GM21576 (cell line): ENCODE results near the gene GRIK3.

ENCODE experiments used
- ATAC-seq: cut with Tn5 transposase; IDR thresholded peaks from one replicate; pipeline ENCODE4 v1.9.1; 2021; ENCODE audit warnings: mild to moderate bottlenecking, moderate library complexity; ENCODE audit not compliant: unreplicated experiment

GRIK3 gene

GRCh38 chr1:36982709-36983108, 51.6 kb downstream of the GRIK3 start:
- ATAC-seq, result no peak

GRCh38 chr1:36981771-36982622, 52.3 kb downstream of the GRIK3 start:
- ATAC-seq, result no peak

- ATAC-seq, result no peak
Observed at GRCh38 chr1:36981126-36981525, 53.2 kb downstream of the GRIK3 start.

- ATAC-seq, result no peak
Observed at GRCh38 chr1:36977731-36978406, 56.4 kb downstream of the GRIK3 start.

GRCh38 chr1:36975642-36976041, 58.7 kb downstream of the GRIK3 start:
- ATAC-seq, result no peak

- ATAC-seq, result no peak
Observed at GRCh38 chr1:36973056-36973455, 61.3 kb downstream of the GRIK3 start.

- no peak for ATAC-seq
Observed at GRCh38 chr1:36971852-36972618, 62.3 kb downstream of the GRIK3 start.

- ATAC-seq, result no peak
Observed at GRCh38 chr1:36968730-36969129, 65.6 kb downstream of the GRIK3 start.

- ATAC-seq, result no peak
Observed at GRCh38 chr1:36966242-36966641, 68.1 kb downstream of the GRIK3 start.

GRCh38 chr1:36965275-36966159, 68.8 kb downstream of the GRIK3 start:
- ATAC-seq, result no peak

DNA sequence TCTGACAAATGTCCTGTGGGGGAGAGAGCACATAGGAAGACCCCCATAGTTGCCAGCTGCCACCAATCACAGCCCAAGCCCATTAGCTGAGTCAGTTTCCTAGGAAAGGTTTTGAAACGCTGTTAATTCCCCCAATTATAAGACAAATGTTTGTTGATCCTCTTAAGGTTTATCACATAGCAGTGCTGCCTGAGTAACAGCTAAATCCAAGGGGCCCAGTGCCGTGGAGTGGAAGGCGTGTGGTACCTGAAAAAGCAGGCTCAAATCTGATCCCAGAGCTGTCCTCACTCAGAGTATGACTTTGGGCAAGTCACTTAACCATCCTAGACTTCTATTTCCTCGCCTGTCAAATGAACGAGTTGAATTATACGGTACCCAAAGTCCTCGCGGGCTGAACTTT, 69.5 kb downstream of the GRIK3 start:
- no peak for ATAC-seq

DNA sequence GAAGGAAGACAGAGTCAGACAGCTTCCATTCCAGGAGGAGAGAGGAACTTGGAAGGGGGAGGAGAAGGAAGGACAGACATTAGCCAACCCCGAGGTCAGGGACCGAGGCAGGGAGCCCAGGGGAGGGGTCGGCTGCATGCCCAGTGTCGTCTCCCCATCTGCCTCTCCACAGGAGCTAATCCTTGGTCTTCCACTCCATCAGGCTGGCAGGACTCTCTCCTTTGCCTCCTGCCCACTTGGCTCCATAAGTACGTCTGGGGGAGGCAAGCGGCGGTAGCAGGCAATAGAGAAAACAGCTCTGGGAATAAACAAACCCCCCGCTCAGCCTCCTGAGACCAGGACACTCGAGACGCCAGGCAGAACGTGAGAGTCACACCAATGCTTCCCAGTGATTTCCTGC, 71.3 kb downstream of the GRIK3 start:
- ATAC-seq, result no peak

GRCh38 chr1:36961062-36961615, 73.2 kb downstream of the GRIK3 start:
- ATAC-seq, result no peak

DNA sequence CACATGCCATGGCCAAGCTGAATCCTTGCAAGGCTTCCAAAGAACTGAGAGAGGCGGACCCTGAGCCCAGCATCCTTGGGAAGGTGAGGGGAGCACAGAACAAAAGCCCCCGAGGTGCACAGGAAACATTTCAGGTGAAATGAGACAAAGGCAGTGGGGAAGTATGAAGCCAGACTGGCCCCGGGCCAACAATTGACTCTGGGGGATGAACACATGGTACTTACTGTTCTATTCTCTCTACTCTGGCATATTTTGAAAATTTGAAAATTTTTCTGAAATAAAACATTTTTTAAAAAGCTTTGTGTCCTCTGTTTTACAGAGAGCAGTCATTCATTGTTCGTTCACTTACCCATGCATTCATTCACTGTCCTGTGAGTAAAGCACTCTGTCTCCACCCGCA, 77.7 kb downstream of the GRIK3 start:
- ATAC-seq, result no peak

GRCh38 chr1:36955016-36955415, 79.3 kb downstream of the GRIK3 start:
- no peak for ATAC-seq

- ATAC-seq, result no peak
Observed at GRCh38 chr1:36953061-36953460, 81.3 kb downstream of the GRIK3 start.

DNA sequence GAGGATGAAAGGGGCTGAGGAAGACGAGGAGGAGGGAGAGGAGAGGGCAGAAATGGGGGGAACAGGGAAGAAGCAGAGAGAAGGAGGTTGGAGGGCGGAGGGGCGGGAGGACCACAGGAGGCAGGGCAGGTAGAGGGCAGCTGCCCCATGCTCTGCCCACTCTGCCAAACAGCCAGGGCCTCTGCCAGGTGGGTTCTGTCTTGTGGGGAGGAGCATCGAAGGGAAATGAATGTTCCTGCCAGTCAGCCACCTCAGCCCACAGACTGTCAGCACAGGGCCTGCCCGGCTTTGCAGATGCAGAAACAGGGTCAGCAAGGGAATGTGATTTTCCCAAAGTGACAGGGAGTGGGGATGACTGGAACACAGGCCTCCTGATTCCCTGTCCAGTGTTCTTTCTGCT, 82.6 kb downstream of the GRIK3 start:
- no peak for ATAC-seq

DNA sequence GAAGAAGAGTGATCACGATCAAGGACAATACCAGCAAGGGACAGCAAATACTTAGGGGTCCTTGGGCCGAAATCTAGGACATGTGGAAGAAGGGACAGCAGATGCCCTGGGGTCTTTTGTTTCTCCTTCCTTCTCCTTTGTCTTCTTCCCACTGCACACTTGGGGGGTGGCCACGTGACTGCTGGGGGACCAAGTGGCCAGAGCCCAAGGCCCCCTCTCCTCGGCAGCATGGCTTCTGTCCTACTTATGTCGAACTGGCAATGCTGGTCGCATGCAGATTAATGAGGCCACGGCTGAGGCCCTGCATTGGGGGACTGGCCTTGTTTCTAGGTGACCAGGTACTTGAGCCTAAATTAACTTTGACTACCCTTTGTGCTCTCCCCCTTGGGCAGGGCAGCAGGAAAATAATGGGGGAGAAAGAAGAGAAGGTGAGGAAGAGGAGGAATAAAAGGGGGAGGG, 83.0 kb downstream of the GRIK3 start:
- ATAC-seq, result no peak

DNA sequence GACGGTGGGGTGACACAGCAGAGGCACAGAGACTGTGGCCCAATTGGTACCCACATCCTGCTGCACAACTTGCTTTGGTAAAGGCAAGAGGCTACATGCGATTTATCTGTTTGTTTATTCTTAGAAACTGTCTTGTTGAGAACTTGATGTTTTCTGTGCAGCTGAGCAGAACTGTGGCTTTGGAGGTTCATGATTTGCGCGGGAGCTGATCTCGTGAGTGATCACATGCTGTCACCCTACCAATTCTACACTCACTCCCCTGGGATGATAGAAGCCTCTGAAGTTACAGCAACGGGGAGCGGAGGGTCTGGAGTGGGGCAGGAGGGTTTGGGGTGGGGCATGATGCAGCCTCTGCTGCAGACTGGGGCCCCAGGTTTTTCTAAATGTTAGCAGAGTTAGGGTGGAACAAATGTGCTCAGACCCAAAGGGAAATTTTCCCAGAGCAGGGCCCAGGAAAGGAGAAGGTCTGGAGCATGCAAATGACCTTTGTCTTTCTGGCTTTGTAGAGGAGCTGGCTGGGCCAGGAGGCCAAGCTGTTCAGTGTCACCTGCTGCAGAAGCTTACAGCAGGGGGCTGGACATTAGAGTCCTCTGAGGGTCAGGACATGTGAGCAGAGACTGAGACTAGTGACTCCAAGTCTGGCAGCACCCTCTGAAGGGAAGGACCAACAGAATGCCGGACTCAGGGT, 83.6 kb downstream of the GRIK3 start:
- ATAC-seq, result no peak

GRCh38 chr1:36948606-36949005, 85.7 kb downstream of the GRIK3 start:
- no peak for ATAC-seq
